Breast epithelium (tissue), 4 donors: ENCODE results near the gene CRTC1. TPM values are rescaled to one million over a fixed set of nuclear protein-coding genes. Genes with fewer than 3 reads are reported as not detected.

Source experiments
- DNase-seq, 2 donors: peaks; one replicate each; pipeline ENCODE4 v3.0.0-alpha.2; 2019; ENCODE audit warnings: low spot score in 2 of 2
- H3K27ac ChIP-seq, 2 donors: fragments of 200-600 bp; sonication (generic) in 1 of 2; one replicate each; pipeline ENCODE4 v1.5.1; 2016 to 2019; ENCODE audit warnings: mild to moderate bottlenecking in 1 of 2
- H3K27me3 ChIP-seq, 2 donors: fragments of 200-600 bp; sonication (generic) in 1 of 2; one replicate each; pipeline versions ENCODE4 v1.5.1 to v1.6.0; 2017 to 2019; ENCODE audit warnings: control low read depth in 1 of 2, mild to moderate bottlenecking in 1 of 2
- H3K36me3 ChIP-seq: fragments of 200-600 bp; one replicate; pipeline ENCODE4 v1.5.1; 2019
- H3K4me1 ChIP-seq, 2 donors: fragments of 200-600 bp; sonication (generic); one replicate each; pipeline ENCODE4 v1.5.1; 2016 to 2019; ENCODE audit warnings: control low read depth in 1 of 2
- H3K4me3 ChIP-seq, 3 donors: fragments of 200-600 bp; sonication (generic); 1 replicate in 2 of 3; 2 replicates in 1 of 3; pipeline ENCODE4 v1.5.1; 2016 to 2019; ENCODE audit warnings: mild to moderate bottlenecking in 3 of 3, moderate library complexity in 2 of 3
- H3K9me3 ChIP-seq, 2 donors: fragments of 200-600 bp; sonication (generic) in 1 of 2; one replicate each; pipeline ENCODE4 v1.5.1; 2016 to 2019; ENCODE audit warnings: control low read depth in 1 of 2
- POLR2A ChIP-seq: fragments of 450-650 bp; IDR thresholded peaks from one replicate; pipeline ENCODE4 v1.6.1; 2016; ENCODE audit warnings: antibody characterized with exemption, mild to moderate bottlenecking, moderate library complexity
- POLR2AphosphoS5 ChIP-seq, 3 donors: sonication (generic); formaldehyde crosslinking; IDR thresholded peaks; one replicate each; pipeline ENCODE4 v1.6.1; 2017; ENCODE audit warnings: antibody characterized with exemption in 3 of 3
- intact Hi-C: fragments of 100-400 bp; cut with DNase I; formaldehyde crosslinking; loops from one replicate; pipeline ENCODE4 v1.15.1; 2023; ENCODE audit warnings: low total_unique reads
- total RNA-seq, 3 donors: library from RNA; depleted of rRNA; stranded (reverse); fragments of >200 nt; gene quantifications; one replicate each; pipeline ENCODE4 v1.1.0, GENCODE V29; 2016
- TF ChIP-seq, protein P1 (sequence below), 3 donors: fragments of 450-650 bp; IDR thresholded peaks; one replicate each; pipeline ENCODE4 v1.5.1; 2016 to 2017; ENCODE audit warnings: antibody characterized with exemption in 3 of 3, mild to moderate bottlenecking in 3 of 3, moderate library complexity in 3 of 3

The CRTC1 gene
- total RNA-seq, 3 donors from 2014 or later: 4.8 to 6.1 (median 5.9) TPM

DNA sequence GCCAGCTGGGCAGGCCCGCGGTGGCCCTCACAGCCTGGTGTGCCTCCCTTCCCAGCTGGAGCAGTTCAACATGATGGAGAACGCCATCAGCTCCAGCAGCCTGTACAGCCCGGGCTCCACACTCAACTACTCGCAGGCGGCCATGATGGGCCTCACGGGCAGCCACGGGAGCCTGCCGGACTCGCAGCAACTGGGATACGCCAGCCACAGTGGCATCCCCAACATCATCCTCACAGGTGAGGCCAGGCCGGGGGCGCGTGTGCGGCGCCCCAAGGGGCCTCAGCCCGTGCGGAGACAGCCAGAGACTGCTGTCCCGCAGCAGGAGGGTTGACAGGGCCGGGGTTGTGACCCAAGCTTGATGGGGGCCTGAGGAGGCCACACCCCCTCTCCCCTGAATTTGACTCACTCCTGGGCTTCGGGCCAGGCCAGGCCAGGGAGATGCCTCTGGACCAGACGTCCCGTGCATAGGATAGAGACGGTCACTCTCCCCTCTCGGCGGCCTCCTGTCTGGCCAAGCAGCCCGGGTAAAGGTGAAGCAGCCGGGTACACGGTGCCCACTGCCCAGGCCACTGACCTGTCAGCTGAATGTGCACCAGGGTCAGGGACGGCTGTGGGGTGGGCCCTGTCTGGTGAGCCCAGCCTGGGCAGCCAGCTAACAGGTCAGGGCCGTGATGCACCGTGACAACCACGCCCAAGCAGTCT, 92.3 kb downstream of the CRTC1 start:
- H3K4me3 ChIP-seq: no peak overlapping the region
- TF ChIP-seq, protein P1, sequence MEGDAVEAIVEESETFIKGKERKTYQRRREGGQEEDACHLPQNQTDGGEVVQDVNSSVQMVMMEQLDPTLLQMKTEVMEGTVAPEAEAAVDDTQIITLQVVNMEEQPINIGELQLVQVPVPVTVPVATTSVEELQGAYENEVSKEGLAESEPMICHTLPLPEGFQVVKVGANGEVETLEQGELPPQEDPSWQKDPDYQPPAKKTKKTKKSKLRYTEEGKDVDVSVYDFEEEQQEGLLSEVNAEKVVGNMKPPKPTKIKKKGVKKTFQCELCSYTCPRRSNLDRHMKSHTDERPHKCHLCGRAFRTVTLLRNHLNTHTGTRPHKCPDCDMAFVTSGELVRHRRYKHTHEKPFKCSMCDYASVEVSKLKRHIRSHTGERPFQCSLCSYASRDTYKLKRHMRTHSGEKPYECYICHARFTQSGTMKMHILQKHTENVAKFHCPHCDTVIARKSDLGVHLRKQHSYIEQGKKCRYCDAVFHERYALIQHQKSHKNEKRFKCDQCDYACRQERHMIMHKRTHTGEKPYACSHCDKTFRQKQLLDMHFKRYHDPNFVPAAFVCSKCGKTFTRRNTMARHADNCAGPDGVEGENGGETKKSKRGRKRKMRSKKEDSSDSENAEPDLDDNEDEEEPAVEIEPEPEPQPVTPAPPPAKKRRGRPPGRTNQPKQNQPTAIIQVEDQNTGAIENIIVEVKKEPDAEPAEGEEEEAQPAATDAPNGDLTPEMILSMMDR (IDR thresholded peaks at IDR 0.05): no peak
- no peak for TF ChIP-seq POLR2AphosphoS5 (IDR thresholded peaks at IDR 0.05)
- no peak for TF ChIP-seq POLR2A
- H3K27me3 ChIP-seq: no peaks in the 10 kb centered on the region
- intact Hi-C loops: loop anchor here (5.0 kb wide), 1 partner anchor 738 kb away; no protein-coding TSS in a partner anchor
- H3K4me1 ChIP-seq: no peaks in the 10 kb centered on the region
- no peaks in the 10 kb centered on the region for H3K9me3 ChIP-seq
- no peak for DNase-seq
- H3K36me3 ChIP-seq: no peaks in the 10 kb centered on the region
- no peak overlapping the region for H3K27ac ChIP-seq

DNA sequence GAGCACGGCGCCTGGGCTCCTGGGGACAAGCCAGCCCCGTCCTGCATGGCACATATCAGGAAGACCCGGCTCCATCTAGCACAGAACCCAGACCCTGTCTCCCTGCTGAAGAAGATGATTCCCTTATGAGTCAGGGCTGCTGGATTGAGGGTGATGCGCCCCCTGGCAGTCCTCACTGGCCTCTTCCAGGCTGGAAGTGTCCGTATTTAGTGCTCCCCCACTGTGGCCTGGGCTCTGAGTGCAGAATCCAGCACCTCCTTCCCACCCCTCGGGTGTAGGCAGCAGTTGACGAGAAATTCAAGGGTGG, 92.8 kb downstream of the CRTC1 start:
- DNase-seq: no peak
- intact Hi-C loops: loop anchor here (5.0 kb wide), 1 partner anchor 739 kb away; no protein-coding TSS in a partner anchor
- no peak for TF ChIP-seq POLR2A
- TF ChIP-seq POLR2AphosphoS5 (IDR thresholded peaks at IDR 0.05): no peak
- TF ChIP-seq, protein P1 (IDR thresholded peaks at IDR 0.05): no peak
- Histone ChIP-seq H3K4me3 (no peak overlapping the region), H3K4me1 (no peaks in the 10 kb centered on the region), H3K9me3 (no peaks in the 10 kb centered on the region), H3K36me3 (no peaks in the 10 kb centered on the region), H3K27me3 (no peaks in the 10 kb centered on the region), H3K27ac (no peak overlapping the region)

DNA sequence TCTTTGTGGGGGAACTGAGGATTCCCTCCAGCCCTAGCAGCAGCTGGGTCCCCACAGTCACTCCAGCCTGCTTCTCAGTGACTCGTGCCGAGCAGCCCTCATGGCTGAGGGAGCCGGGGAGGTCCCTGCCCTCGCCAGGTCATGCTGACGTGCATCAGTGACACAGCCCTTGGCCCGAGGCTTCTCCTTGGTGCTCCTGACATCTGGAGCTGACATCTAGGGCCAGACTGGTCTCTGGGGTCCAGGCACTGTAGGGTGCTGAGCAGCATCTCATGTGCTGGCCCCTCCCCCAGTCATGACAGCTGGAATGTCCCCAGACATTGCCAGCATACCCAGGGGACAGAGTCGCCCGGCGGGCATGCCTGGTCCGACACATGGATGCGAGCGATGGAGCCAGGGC, 93.3 kb downstream of the CRTC1 start:
- Histone ChIP-seq H3K36me3 (no peaks in the 10 kb centered on the region), H3K4me1 (no peaks in the 10 kb centered on the region), H3K4me3 (no peak overlapping the region), H3K27ac (no peak overlapping the region), H3K9me3 (no peaks in the 10 kb centered on the region), H3K27me3 (no peaks in the 10 kb centered on the region)
- no peak for TF ChIP-seq POLR2A
- TF ChIP-seq, protein P1 (IDR thresholded peaks at IDR 0.05): no peak
- TF ChIP-seq POLR2AphosphoS5 (IDR thresholded peaks at IDR 0.05): no peak
- intact Hi-C loops: loop anchor here (5.0 kb wide), 1 partner anchor 739 kb away; no protein-coding TSS in a partner anchor
- DNase-seq: no peak

DNA sequence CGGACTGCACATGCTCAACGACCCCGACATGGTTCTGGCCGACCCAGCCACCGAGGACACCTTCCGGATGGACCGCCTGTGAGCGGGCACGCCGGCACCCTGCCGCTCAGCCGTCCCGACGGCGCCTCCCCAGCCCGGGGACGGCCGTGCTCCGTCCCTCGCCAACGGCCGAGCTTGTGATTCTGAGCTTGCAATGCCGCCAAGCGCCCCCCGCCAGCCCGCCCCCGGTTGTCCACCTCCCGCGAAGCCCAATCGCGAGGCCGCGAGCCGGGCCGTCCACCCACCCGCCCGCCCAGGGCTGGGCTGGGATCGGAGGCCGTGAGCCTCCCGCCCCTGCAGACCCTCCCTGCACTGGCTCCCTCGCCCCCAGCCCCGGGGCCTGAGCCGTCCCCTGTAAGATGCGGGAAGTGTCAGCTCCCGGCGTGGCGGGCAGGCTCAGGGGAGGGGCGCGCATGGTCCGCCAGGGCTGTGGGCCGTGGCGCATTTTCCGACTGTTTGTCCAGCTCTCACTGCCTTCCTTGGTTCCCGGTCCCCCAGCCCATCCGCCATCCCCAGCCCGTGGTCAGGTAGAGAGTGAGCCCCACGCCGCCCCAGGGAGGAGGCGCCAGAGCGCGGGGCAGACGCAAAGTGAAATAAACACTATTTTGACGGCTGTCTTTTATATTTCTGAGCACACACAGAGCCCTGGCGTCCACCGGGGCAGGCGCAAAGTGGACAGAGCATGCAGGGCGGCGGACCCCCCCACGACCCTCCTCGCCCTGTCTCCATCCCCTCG, 94.0 kb downstream of the CRTC1 start:
- DNase-seq: no peak
- intact Hi-C loops: loop anchor here (5.0 kb wide), 1 partner anchor 740 kb away; no protein-coding TSS in a partner anchor
- H3K27ac ChIP-seq: no peak overlapping the region
- no peaks in the 10 kb centered on the region for H3K4me1 ChIP-seq
- H3K9me3 ChIP-seq: no peaks in the 10 kb centered on the region
- TF ChIP-seq, protein P1 (IDR thresholded peaks at IDR 0.05): no peak
- TF ChIP-seq POLR2AphosphoS5 (IDR thresholded peaks at IDR 0.05) (no peak), POLR2A (no peak)
- no peaks in the 10 kb centered on the region for H3K36me3 ChIP-seq
- H3K4me3 ChIP-seq: no peak overlapping the region
- no peaks in the 10 kb centered on the region for H3K27me3 ChIP-seq

DNA sequence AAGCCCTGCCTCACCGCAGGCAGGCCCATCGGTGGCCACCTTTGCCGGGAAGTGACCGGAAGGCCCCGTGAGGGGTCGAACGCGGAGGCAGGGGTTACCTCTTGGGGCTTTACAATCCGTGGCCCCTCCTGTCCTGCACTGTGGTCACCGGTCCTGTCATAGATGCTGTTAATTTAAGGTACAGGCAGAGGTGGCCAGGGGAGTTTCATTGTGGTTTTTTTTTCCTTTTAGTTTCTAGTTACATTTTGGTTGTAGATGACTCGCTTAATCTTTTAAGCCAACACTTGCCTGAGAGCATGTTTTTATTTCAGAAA, 94.6 kb downstream of the CRTC1 start:
- Histone ChIP-seq H3K36me3 (no peaks in the 10 kb centered on the region), H3K27me3 (no peaks in the 10 kb centered on the region), H3K27ac (no peak overlapping the region), H3K4me1 (no peaks in the 10 kb centered on the region), H3K4me3 (no peak overlapping the region), H3K9me3 (no peaks in the 10 kb centered on the region)
- TF ChIP-seq, protein P1 (IDR thresholded peaks at IDR 0.05): no peak
- TF ChIP-seq POLR2A (no peak), POLR2AphosphoS5 (IDR thresholded peaks at IDR 0.05) (no peak)
- DNase-seq: no peak
- intact Hi-C loops: loop anchor here (5.0 kb wide), 1 partner anchor 741 kb away; no protein-coding TSS in a partner anchor
